HPDE6-E6E7 (cell line): ENCODE measurements around the gene BCAS1.
"Not testable (repeated sequence)": the region's sequence is repeated elsewhere in the genome, so short reads cannot be mapped to it uniquely, and the experiment has no call there.

Experiments used
- DNase-seq: peaks from one replicate; pipeline ENCODE4 v3.0.0; 2011; ENCODE audit warnings: missing footprints; ENCODE audit errors: extremely low spot score

The BCAS1 gene

GRCh38 chr20:53942973-53943372, 127.4 kb downstream of the BCAS1 start:
- no peak for DNase-seq

- no peak for DNase-seq
These were observed 128.0 kb downstream of the BCAS1 start for GRCh38 chr20:53942472-53942816.

- DNase-seq, result peak; percentile 82
These were observed 128.5 kb downstream of the BCAS1 start for GRCh38 chr20:53941680-53942471.

GRCh38 chr20:53940907-53941545, 129.4 kb downstream of the BCAS1 start:
- no peak for DNase-seq

DNA sequence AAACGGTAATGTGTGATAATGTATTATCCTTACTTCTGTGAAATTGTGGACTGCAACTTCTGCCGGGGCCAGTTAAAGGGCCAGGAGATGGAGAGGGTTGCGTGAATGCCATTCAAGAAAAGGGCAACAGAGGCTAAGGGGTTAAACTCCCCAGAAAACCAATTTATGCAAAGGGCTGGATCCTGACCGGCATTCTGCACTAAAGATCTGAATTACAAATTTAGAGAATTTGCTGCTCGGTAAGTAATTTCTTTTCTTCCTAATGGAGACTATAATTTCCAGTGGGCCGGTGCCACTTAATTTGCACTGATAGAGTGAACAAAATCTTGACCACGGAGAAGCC, 130.1 kb downstream of the BCAS1 start:
- no peak for DNase-seq

DNA sequence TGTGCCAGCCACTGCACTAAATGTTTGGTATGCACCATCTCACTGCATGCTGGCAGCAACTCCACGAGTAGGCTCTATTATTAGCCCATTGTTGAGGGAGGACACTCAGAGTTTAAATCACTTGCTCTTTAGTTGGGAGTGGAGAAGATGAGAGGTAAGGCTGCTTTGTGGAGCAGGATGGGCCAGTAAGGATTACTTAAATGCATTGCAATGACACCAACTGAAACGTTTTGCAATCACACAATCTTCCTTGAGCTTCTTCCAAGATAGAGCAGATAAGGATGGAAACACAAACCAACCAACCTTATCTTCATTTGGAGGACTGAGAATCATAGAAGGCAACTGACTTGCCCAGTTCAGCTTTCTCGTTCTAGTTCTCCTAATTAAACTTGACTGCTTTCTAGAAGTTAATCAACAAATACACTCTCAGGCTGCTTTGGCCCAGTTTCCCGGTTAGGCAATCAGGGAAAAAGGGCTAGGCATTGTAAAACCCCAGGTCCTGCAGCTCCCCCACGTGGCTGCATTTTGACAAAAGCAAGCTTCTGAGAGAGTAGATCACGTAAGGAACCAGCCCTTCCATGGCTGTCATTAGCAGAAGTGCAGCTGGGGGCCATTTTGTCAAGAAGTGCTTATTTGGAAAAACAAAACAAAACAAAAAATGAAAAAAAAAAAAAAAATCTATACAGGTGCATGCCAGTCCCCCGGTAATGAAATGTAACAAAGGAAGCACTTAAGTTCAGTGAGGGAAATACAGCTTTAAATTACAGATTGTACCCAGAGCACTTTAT, 130.6 kb downstream of the BCAS1 start:
- peak; percentile 91 for DNase-seq

DNA sequence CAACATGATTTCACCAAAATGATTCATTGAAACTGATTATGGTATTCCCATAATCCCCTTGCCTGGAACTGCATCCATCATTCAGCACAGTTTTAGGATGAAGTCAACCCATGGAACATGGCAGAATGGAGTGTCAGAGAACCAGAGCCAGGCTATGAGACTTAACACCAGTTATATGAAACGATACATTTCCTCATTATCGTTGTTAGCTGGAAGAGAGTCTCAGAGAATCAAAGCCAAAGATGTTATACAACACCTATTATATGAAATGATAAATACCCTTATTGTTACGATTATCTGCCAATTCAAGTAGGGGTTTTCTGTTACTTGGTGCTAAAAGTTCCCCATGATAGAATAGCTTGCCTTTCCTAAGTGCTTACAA, 131.2 kb downstream of the BCAS1 start:
- DNase-seq, result no peak

DNA sequence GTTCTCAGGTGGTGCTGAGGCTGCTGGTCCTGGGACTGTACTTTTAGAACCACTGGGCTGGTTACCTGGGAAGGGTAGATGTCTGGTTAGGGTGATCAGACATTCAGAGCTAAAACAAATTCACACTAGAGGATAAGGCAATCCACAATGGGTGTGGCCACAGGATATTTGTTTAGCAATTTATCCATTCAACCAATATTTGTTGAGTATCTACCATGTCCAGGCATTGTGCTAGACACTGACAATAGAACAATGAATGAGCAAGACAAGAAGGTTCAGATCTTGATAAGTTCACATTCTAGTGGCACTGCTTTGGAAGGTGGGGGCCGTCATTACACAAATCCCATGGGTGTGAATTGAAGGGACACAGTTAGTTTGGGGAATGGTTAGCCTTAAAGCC, 131.7 kb downstream of the BCAS1 start:
- no peak for DNase-seq

DNA sequence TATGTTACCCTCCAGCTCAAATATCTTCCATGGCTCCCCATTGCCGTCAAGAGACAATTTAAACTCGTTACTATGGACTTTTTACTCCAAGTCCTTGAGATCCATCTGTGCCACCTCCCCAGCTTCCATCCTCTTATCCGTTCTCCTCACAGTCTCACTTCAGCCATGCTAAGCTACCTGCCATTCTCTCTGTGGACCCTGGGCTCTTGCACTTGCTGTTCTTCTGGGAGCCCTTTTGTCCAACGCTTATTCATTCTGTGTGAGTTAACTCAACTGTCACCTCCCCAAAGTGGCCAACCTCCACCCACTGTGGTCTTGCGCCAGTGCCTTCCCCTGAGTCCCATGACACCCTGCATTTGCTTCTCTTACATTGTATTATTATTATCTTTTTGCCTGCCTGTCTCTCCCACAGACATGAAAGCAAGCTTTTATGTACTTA, 132.4 kb downstream of the BCAS1 start:
- no peak for DNase-seq

DNA sequence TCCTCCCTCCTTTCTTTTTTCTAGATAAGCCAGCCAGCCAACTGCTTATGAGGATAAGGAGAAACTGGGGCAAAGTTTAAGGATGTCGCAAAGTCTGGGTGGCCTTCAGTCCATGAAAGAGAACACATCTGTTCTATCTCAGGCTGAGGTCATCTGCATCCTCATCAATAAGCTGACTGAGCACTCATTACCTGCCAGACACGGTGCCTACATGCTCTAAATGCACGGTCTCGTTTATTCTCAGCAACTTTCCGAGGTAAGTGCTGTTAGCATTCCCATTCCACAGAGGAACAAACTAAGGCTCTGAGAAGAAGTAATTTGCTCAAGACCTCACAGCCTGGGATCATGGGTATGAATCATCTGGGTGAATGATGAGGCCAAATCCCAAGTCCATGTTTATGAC, 133.1 kb downstream of the BCAS1 start:
- no peak for DNase-seq

DNA sequence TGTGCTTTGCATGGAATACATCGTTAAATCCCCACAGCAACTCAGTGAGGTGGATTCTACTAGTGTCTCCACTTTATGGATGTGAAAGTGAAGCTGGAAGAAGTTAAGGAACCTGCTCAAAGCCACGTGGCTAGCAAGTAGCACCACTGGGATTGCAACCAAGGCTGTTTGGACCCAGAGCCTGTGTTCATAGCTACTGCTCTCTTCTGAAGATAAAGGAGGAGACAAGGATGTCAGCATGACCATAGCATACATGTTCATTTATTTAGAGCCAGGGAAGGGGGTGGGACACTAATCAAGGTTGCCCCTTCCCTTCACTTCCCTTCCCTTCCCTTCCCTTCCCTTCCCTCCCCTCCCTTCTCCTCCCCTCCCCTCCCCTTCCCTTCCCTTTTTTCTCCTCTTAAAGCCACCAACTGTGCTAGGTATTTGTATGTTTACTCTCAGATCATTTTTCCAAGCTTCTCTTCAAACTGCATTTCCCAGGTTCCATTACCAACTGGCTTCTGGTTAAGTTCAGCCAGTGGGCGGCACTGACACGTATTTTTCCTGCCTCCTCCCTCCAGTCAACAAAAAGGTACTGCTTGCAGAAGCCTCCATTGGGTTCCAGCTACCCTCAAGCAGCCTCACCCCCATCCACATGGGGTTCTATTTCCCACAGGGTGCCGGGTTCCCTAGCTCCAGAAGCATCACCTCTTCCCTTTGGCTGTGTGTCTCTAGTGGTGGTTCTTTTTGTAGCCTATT, 134.9 kb downstream of the BCAS1 start:
- DNase-seq, result no peak

DNA sequence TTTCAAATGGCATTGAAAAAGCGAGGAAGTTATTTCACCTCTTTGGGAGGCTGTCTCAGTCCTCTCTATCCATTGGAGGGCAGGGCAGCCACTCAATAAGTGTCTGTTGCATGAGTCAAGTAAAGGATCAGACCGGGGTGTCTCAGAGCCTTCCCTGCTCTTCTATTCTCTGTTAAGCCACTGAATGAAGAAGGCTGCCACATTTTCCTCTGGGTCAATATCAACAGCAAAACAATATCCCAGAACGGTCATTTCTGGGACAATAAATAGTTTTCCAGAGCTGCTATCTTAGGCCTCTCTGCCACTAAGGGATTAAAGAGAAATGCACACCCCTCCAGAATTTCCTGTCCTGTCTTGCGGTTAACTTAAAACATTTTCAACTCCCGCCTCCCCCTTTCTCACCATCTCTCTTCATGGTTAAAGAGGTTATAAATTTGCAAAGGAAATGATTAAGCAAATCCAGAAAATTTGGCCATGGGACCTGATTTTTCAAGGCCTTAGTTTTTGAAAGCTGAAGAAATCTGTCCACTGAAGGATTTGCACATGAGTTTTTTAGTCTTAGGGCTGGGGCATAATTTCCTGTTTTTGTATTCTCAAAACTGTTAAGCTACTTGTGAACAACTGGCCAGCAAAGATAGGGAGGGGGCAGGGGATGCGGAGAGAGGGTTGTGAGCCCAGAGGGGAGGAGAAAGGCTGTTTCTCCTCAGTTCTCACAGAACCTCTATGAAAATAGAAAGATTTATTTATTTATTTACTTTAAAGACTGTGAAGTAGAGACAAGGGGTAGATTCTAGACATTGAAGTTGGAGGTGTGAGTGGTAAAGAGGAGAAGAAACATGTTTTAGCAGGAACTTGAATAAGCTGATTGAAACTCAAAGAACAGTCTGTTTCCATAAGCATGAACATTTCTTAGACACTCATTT, 135.7 kb downstream of the BCAS1 start:
- no peak for DNase-seq

DNA sequence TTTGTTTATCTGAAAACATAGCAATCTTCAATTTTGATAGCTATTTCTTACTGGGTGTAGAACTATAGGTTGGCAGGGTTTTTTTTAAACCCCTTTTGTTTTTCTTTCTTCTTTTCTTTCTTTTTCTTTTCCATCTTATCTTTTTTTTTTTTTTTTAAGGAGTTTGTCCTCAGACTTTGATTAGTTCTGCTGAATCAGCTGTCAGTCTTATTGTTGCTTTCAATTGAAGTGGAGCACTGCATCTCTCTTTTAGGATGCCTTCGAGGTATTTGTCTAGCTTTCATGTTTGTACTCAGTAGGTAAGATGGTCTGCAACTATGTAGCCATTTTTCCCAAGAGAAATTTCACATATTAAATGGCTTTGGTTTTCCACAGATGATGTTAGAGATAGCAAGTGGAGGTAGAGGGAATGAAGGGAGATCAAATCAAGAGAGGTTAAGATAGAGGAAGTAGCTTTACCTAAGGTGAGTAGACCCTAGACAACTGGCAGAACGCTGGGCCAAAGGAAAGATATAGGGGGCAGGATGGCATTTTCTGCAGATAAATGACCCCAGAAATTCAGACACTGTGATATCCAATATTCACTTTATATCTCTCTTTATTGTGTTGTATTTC, 137.1 kb downstream of the BCAS1 start:
- DNase-seq, result no peak

GRCh38 chr20:53932655-53933192, 137.7 kb downstream of the BCAS1 start:
- not testable (repeated sequence) for DNase-seq

DNA sequence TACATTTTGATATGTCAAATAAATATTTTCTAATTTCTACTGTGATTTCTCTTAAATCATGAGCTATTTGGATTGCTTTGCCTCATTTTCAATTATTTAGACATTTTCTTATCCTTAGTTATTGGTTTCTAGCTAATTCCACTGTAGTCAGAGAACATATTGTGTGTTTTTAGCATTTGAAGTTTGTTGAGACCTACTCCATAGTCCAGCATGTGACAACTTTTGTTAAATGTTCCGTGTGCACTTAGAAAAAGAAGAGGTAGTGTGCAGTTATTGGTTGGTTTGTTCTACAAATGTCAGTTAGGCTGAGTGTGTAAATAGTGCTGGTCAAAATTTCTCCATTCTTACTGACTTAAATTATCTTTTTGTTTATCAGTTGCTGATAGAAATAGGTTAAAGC, 138.8 kb downstream of the BCAS1 start:
- no peak for DNase-seq

DNA sequence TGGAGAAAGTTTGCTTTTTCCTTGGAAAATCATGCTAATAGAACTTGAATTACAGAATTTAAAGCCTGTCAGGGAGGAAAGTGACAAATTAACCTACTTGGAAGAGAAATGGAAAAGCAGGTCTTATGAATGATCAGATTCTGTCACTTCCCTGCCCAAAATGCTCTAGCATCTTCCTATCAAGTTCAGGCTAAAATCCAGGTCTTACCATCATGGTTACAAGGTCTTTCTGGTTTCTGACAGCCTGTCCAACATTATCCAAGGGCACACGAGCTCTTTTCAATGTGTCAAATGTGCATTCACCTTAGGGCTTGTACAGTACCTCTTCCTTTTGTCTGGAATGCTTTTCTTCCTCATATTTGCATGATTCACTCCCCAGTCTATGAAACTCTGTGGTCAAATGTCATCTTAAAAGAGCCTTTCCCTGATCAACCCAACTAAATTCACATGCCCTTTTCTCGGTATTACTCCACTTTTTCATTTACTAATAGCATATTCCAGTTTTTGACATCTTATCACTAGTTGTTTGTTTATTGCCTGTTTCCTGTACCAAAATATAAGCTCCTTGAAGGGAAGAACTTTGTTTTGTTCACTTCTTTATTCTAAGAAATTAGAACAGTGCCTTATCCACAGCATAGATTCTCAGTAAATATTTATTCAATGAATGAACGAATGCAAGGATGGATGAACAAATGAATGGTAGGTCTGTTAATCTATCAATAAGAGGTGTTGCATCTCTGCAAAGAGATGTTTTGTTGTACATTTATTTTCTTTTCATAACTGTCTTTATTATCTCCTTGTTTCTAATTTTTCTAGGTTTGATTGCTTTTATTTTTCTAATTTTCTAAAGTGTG, 139.5 kb downstream of the BCAS1 start:
- DNase-seq, result peak; percentile 87

DNA sequence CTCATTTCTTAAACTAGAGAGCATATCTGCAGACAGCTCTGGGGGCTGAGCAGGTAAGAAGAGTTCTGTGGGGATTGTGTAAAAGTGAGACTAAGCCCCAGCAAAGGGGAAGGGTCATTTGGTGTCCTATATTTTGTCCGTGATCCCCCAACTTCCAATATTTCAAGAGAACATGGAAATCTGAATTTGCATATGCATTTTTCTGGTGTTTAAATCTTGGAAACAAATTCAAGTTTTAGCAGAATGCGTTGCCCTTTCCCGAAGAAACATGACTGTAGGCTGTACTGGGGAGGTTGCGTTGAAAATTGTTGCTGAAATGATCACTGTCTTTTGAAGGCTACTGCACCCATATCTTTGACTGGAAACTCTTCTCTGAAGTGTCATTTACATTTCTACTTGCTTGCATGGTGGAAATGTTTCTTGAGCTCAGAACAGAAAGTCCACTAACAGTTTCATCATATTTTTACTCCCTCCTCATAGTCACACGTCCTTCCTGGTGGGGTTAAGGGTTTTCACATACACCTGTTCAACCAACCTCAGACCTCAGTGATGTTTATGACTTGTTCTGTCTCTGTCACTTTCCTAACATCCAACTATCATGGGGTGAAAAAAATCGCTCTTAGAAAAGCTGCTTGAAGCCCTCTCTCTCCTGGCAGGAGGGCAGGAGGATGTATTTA, 140.3 kb downstream of the BCAS1 start:
- DNase-seq, result no peak

DNA sequence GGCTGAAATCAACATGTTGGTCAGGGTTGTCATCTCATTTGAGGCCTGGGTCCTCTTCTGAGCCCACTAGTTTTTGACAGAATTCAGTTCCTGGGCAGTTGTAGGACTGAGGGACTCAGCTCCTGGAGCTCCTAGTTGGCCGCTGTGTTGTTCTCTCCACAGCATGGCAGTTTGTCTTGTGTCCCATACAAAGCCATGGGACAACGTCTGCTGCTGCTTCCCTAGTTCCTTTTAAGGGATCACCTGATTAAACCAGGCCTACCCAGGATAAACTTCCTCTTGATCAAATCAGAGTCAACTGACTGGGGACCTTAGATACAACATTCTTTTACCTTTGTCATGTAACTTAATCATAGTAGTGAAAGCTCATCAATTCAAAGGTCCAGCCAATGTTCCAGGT, 141.0 kb downstream of the BCAS1 start:
- DNase-seq, result no peak

- DNase-seq, result no peak
These were observed 142.4 kb downstream of the BCAS1 start for GRCh38 chr20:53927990-53928389.
